CD4-positive, alpha-beta T cell treated with Interferon gamma for 1 hour (primary cell): Measurements from ENCODE around the gene NPAS3.

Experiments
- DNase-seq: peaks from one replicate; pipeline ENCODE4 v3.0.0-alpha.2; 2020

The NPAS3 gene

GRCh38 chr14:33343016-33343415, 404.3 kb downstream of the NPAS3 start:
- DNase-seq, result no peak

- no peak for DNase-seq
Observed at GRCh38 chr14:33347796-33348195, 409.1 kb downstream of the NPAS3 start.

- no peak for DNase-seq
Observed at GRCh38 chr14:33348510-33348909, 409.8 kb downstream of the NPAS3 start.

GRCh38 chr14:33349871-33350270, 411.2 kb downstream of the NPAS3 start:
- no peak for DNase-seq

- no peak for DNase-seq
Observed at GRCh38 chr14:33350366-33350990, 411.8 kb downstream of the NPAS3 start.

- DNase-seq, result no peak
Observed at GRCh38 chr14:33352821-33353220, 414.1 kb downstream of the NPAS3 start.

GRCh38 chr14:33356181-33356580, 417.5 kb downstream of the NPAS3 start:
- DNase-seq, result no peak

GRCh38 chr14:33357225-33358010, 418.7 kb downstream of the NPAS3 start:
- no peak for DNase-seq

- no peak for DNase-seq
Observed at GRCh38 chr14:33359288-33359881, 420.7 kb downstream of the NPAS3 start.

GRCh38 chr14:33362934-33363333, 424.3 kb downstream of the NPAS3 start:
- DNase-seq, result no peak

GRCh38 chr14:33363682-33364081, 425.0 kb downstream of the NPAS3 start:
- DNase-seq, result no peak

- DNase-seq, result no peak
Observed at GRCh38 chr14:33364466-33364865, 425.8 kb downstream of the NPAS3 start.

- DNase-seq, result no peak
Observed at GRCh38 chr14:33369041-33369440, 430.4 kb downstream of the NPAS3 start.

GRCh38 chr14:33369972-33370371, 431.3 kb downstream of the NPAS3 start:
- no peak for DNase-seq

- DNase-seq, result no peak
Observed at GRCh38 chr14:33370426-33370825, 431.7 kb downstream of the NPAS3 start.

GRCh38 chr14:33375196-33375595, 436.5 kb downstream of the NPAS3 start:
- no peak for DNase-seq

GRCh38 chr14:33375786-33376185, 437.1 kb downstream of the NPAS3 start:
- DNase-seq, result no peak

GRCh38 chr14:33376510-33376909, 437.8 kb downstream of the NPAS3 start:
- DNase-seq, result no peak

- no peak for DNase-seq
Observed at GRCh38 chr14:33377596-33378390, 439.1 kb downstream of the NPAS3 start.

GRCh38 chr14:33381717-33382116, 443.0 kb downstream of the NPAS3 start:
- DNase-seq, result no peak

- no peak for DNase-seq
Observed at GRCh38 chr14:33386140-33386539, 447.5 kb downstream of the NPAS3 start.

GRCh38 chr14:33386781-33387180, 448.1 kb downstream of the NPAS3 start:
- DNase-seq, result no peak

- no peak for DNase-seq
Observed at GRCh38 chr14:33390335-33390734, 451.7 kb downstream of the NPAS3 start.
